Peyer's patch (tissue), 4 donors: ENCODE results near the gene PDE6A.

Experiments used
- CTCF ChIP-seq, 6 experiments: fragments of 450-650 bp in 4 of 6; fragments of 200-600 bp in 2 of 6; sonication (generic) in 1 of 6; IDR thresholded peaks; one replicate each; pipeline ENCODE4 v1.5.1; 2017 to 2019; ENCODE audit warnings: antibody characterized with exemption in 6 of 6, mild to moderate bottlenecking in 3 of 6, moderate library complexity in 1 of 6
- POLR2A ChIP-seq, 2 donors: fragments of 450-650 bp; IDR thresholded peaks; one replicate each; pipeline ENCODE4 v1.5.1; 2017; ENCODE audit warnings: antibody characterized with exemption in 2 of 2, mild to moderate bottlenecking in 2 of 2, moderate library complexity in 2 of 2

GRCh38 chr5:149836451-149837139 is 108.0 kb downstream of the PDE6A start:
- TF ChIP-seq CTCF (IDR thresholded peaks at IDR 0.05) (no peak), POLR2A (IDR thresholded peaks at IDR 0.05) (no peak)
